Stimulated activated CD8-positive, alpha-beta memory T cell treated with anti-CD3 and anti-CD28 coated beads, Interleukin-2, amount 100 ng/mL, for 48 hours (primary cell): ENCODE data around the gene STEAP3.

Experiments used
- DNase-seq, 2 donors: peaks; one replicate each; pipeline ENCODE4 v3.0.0-alpha.2; 2020; ENCODE audit warnings: low read depth in 2 of 2

STEAP3 gene, protein sequence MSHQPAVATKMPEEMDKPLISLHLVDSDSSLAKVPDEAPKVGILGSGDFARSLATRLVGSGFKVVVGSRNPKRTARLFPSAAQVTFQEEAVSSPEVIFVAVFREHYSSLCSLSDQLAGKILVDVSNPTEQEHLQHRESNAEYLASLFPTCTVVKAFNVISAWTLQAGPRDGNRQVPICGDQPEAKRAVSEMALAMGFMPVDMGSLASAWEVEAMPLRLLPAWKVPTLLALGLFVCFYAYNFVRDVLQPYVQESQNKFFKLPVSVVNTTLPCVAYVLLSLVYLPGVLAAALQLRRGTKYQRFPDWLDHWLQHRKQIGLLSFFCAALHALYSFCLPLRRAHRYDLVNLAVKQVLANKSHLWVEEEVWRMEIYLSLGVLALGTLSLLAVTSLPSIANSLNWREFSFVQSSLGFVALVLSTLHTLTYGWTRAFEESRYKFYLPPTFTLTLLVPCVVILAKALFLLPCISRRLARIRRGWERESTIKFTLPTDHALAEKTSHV

DNA sequence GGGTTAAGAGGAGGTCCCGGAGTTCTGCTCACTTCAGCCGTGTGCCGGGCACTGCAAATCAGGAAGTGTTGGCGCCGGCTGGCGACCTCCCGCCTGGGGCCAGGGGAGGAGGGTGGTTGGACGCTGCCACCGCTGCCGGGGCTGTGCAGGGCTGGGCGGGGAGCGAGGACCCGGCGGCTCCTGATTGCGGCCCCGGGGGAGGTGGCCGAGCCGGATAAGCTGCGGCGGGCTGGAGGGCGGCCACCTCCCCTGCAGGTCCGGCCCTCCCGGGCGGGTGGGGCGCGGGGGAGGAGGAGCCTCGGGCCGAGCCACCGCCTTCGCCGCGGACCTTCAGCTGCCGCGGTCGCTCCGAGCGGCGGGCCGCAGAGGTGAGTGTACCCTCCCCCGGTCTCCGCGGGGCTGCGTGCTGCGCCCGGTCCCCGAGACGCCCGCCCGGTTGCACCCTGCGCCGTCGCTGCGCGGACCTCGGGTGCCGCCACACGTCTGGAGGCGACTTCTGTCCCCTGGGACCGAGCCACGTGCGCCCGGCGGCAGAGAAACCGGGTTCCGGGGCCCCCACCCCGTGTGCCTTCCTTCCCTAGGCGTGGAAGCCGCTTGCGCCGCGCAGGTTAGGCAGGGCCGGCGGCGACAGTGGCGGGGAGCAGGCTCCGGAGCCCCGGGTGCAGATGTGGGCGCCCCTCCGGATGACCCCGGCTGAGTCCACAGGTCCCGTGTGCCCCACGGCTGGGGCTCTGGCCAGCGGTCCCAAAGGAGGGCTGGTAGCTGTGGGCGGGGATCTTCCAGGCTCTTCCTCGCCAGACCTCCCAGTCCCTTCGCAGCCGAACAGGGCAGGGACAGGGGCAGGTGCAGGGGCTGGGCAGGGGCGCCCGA is at the start of gene STEAP3:
STEAP3 (plus strand) TSS at position 314 of the 870 bp plus-strand sequence. CDS start 7,179 bp downstream, outside the sequence.
- peak in 1 of 2 donors; percentile 4 for DNase-seq

DNA sequence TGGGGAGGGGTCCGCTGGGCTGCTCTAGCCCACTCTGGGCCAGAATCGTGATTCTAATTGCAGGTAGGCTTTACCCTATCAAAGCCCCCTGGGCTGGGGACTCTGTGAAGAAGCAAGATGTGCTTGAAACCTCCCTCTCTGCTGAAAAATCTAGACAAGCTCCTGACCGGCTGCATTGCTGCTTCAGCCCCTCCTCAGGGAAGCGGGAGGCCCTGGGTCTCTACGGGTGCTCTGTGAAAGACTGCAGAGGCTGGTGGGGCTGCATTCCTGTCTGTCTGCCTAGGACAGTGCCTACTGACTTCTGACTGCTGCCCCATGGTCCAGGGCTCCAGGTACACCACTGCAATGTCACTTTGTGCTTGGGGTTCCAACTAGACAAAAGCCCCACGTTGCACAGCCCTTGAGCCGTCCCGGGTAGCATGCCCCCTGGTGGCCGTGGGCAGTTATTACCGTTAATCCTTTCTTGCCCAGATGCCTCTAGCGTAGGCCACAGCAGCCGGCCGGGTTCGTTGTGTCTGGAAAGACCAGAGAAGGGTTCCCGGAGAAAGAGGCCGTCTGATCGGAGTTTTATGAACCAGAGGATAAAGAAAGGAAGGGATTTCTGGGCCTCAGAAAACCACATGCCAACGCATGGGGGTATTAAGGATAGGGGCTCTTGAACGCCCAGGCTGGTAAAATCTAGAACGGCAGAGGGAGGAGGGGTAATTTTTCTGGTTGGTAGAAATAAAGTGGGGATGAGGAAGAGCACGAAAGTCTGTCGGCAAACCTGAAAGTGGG is 49.2 kb upstream of the STEAP3 start:
- DNase-seq: peak; percentile 35 to 39

DNA sequence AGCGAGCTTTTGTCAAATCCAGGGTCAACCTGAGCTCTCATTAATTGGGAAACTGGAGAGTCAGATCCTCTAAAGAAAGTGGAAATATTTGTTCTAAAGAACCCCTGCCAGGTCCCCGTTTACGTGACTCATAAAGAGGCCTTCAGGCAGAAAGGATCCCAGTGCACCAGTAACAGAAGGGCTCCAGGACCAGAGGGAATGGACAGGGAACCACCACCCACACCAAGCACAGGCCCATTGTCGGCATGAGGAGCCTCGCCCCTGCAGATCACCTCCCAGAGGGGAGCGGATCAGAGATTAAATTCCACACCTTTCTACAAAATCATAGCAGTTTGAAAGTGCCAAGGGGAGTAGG is 48.7 kb upstream of the STEAP3 start:
- no peak for DNase-seq

DNA sequence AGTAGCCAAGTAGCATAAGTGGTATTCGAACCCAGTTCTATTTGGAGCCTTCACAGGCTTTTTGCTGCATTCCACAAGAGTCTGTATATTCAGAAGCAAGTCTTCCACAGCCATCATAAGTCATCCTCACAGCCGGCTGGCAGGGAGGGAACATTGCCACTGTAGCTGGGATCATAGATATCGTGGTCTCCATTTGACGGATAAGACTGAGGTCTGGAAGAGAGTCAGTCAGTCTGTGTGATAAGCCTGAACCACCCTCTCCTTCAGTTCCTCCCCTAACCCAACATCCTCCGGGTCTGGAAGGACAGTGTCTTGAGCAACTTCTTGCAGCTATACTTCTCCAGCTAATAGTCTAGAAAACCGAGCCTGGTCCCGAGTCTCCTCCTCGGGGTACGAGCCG is 48.1 kb upstream of the STEAP3 start:
- no peak for DNase-seq

DNA sequence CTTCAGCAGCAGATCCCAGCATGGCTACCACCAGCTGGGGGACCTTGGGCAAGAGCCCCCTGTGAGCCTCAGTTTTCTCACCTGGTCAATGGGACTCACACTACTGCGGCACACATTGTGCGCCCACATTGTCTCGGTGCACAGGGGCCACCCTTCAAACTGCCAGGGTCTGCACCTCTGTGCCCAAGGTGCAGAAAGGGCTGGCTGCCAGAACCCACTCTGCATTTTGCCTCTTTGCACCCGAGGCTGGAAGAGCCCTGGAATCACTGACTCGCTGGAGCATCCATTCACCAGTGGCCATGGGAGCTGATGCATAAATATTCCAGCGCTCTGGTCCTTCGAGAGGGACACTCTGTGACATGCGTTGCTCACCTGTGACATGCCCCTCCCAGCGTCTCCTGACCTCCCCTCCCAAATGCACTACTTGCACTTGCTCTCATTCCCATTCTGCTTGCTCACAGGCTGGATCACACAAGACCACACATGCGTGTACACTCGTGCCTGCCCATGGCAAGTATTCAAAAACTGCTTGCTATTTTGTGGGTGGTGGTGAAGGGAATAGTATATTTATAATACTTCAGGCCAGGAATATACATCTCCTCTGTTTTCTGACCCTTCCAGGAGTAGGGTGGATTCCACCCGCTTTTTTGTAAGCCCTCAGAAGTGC is 46.3 kb upstream of the STEAP3 start:
- DNase-seq: no peak

DNA sequence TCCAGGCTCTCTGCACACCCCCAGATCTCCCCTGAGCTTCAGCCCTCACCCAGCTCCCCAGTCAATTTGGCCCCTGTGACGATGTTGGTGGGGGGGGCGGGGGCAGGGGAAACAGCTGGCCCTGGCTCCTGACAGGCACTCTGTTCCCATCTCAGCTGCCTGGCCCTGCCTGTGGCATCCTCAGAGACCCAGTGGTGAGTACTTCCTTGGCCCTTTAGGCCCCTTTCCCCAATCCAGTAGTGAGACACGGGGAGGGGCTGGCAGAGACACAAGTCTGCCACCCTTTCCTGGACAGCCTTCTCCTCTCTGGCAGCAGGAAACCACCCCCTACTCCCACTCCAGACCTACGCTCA is 45.8 kb upstream of the STEAP3 start:
- DNase-seq: no peak

DNA sequence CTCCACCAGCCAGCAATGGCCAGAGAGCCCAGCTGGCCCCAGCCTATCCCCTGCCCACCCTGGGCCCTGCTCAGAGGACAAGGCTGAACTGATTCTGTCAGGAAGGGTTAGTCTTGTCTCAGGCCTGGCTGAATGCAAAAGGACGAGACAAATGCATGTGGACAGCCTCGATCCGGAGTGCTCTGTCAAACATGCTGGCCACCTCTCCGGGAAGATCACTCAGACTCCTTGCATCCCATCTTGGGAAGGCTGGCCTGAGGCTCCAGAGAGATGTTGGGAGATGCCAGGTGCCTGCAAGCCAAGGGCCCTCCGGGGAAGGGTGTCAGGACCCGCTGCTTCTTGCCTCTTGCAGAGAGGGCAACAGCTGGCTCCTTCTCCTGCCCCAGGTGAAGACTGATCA is 44.9 kb upstream of the STEAP3 start:
- no peak for DNase-seq

DNA sequence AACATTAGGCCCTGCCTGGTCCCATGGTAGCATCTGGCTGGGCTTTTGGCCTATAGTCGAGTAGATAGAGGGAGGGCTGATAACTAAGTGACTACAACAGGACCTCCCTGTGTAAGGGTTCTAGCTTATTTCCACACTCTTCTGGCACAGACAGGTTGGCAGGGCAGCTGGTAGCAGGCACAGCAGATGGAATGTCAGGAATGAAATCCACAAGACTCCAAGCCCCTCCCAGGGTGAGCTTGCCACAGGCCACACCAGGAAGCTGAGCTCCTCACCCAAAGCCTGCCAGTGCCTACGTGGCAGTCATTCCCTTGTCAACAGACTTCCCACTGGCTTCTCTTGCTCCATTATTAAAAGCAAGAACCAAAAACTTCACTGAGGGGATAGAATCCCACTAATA is 44.4 kb upstream of the STEAP3 start:
- DNase-seq: no peak

DNA sequence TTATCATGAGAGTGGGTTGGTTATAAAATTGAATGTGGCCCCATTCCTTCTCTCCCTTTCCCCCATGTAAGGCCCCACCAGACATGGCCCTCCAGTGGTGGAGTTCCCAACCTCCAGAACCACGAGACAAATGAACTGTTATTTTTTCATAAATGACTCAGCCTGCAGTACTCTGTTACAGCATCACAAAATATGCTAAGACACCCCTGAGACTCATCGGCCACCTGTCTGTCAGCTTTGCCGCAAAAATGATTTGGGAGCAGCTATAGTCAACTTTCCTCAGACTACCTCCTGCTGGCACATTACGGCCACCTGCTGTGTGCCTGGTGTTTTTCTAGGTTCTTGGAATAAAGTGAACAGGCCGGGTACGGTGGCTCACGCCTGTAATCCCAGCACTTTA is 43.6 kb upstream of the STEAP3 start:
- no peak for DNase-seq

DNA sequence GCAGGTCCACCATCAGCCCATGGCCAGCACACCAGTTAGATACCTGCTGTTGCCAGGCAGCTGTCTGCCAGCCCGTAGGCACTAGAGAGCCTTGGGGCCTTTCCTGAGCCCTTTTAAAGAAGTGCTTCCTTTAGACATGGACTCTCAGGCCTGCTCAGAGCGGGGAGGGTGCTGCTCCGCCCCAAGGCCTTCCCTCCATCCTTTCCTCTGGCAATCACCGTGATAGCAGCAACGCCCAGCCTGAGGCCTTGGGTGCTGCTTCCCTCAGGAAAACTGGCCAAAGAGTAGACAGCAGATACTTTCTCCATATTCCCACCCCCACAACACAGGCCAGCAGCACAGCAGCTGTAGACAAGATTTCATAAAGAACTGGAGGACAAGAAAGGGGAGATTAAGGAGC is 42.7 kb upstream of the STEAP3 start:
- DNase-seq: no peak

DNA sequence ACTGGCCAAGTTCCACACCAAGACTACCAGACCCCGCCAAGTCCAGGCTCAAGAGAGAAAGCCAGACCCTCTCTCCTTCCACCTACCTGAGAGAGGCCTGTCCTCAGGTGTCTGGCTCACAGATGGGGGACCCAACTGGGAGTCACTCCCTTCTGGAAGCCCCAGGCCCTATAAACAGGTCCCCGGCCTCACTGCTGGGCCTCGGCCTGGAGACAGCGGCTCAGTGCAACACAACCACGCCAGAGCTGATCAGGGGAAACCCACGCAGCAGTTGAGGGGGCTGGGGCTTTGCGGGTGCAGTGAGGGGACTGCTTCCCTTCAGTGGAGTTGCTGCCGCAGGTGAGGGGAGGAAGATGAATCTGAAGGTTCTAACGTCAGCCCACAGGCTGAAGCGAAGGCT is 42.2 kb upstream of the STEAP3 start:
- no peak for DNase-seq

DNA sequence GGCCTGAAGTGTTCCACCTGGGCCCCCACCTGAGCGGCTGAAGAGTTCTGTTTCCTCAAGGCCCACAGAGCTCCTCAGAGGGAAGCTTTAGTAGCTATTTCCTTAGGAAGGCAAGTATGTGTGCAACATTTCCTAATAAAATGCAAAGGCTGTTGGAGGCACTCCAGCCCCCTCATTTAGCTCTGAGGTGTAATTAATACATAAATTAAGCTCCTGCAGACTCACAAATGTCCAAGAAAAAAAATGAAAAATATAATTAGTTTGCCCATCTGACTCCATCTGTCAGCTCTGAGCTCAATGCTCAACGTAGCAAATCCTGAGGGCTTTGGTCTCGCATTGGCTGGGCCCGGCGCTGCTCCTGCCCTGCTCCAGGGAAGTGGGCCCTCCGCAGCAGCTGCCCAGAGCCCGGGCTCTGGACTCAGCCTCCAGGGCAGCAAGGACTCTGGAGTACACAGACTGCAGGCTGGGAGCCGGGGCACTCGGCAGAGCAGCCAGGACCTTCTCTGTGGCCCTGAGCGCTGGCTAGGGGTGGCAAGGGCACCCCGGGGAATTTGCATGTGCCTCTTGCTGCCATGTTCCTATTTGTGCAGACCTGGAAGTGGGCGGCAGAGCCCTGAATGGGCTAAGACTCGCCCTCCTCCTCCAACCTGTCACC is 41.7 kb upstream of the STEAP3 start:
- no peak for DNase-seq

DNA sequence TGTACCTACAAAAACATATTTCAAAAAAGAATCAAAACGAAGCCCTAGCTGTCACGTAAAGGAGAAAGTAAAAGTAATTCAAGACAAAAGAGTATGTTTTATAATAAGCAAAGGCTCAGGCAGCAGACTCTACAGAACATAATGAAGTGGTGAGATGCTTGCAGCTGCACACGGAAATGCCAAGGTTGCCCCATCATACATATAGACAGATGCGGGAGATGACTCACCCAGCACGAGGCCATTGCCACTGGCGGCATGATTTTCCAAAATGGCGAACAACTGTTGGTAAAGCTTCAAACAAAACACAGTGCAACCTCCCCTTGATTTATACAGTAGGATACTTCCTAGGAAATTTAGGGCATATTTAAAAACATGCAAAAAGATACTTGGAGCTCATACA is 39.1 kb upstream of the STEAP3 start:
- DNase-seq: no peak

DNA sequence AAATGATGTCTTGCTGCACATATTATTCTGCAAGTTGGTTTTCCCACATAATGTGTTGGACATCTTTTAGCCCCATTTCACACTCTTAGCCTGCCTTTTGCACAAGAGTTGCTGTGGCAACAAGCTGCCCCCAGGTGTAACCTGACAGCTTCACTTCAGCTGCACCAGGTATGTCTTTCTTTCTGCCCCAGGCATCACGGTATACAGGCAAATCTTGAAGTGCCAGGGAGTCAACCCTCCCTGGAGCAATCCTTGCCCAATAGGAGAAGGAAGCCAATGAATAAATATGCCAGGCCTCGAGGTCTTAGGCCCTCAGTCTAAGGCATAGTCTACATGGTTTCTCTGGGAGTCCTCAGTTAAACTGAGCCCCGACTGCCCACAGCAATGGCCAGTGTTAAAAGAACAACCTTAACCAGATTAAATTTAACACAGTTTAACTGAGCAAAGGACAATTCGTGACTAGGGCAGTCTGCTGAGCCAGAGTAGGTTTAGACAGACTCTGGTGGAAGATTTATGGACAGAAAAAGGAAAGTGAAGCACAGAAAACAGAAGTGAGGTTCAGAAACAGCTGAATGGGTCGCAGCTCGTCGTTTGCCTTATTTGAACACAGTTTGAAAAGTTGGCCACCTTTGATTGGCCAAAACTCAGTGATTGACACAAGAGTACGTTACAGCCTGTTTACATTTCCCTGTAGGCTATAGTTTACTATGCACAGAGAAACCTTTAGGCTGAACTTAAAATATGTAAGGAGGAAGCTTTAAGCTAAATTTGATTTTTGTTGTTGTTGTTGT is 33.1 kb upstream of the STEAP3 start:
- no peak for DNase-seq

DNA sequence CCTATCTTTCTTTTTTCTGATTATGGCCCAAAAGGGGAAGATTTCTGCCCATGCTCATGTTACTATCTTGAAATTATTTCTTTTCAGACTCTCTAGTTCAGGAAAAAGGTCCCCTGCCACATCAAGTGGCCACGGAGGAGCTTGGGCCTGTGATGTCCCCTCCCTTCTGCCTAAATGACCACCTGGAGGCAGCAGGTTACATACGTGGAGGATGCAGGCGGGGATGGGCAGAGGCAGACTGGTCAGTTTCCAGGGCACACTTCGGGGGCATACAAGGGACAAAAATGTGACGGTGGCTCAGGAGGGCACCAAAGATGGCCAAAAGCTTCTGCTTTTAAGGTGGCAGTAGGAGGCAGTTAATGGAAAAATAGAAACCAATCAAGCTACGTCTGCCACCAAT is 30.7 kb upstream of the STEAP3 start:
- no peak for DNase-seq

DNA sequence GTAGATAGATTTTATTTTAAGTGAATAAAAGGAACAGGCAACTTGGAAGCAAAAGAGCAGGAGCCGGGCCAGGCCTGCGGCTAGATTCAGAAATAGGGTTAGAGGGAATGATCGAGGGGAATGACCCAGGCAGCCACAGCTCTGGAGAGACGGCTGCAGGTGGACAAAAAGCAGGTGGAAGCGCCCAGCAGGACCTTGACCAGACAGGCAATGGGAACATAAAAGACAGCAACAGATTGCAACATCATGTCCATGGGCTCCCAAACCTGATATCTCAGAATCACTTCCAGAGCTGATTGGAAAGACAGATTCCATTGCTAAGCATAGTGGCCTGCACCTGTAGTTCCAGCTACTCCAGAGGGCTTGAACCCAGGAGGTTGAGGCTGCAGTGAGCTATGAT is 28.6 kb upstream of the STEAP3 start:
- no peak for DNase-seq

DNA sequence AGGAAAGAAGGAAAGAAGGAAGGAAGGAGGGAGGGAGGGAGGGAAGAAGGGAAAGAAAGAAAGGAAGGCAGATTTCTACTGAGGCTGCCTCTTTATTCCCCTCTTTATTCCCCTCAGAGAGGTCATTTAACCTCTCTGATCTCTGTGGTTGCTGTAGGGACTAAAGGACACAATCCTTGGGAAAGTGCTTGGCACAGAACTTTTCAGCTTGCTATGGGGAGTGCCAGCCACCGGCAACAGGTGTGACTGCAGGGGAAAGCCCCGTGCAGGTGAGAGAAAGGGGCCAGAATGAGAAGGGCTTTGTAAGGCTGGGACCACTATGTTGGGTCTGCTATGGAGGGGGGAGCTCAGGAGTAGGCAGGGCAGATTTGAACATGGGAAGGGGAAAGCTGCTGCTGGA is 27.7 kb upstream of the STEAP3 start:
- no peak for DNase-seq

DNA sequence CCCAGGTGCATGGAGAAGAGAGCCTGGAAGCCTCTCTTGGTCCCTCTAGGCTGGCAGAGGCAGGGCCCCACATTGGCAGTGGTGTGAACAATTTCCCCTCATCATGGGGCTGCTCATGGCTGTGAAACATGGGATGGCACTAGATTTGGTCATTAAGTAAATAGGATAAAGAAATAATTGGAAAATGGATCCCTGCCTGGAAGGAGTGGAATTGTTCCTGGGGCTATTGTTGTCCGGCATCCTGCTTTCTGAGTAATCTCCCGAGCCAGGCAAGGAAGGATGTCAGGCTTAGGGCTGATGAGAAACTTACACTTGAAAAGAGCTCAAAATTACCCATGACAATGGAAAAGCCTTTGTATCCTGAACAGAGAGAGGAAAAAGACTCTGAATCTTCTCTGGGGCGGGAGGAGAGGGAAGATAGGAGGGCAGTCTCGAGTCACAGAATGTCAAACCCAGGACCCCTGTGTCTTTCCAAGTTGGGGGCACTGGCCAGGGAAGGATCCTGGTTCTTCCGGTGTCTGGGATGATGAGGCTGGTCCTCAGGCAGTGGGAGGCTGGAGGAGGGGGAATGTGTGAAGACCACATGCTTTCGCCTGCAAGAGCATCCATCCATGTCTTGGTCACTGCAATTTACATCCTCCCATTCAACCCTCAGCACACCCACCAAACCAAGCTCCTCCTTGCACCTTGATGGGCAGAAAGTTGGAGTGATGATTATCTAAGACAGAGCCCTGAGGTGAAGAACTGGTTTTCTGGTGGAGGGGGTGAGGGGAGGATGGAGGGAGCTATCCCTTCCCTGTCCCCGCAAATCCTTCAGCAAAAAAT is 27.1 kb upstream of the STEAP3 start:
- no peak for DNase-seq

DNA sequence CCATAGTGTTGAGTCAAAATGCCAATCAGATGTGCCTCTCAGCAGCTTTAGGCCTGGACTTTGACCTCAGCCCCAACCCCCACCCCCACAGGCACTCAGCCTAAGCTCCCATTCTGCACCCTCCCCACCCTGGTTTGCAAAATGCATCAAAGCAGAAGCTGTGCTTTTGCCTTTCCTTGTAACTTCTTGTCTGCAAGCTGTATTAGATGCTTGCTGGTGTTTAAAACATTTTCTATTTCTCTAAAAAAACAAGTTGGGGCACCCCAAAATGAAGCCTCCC is 26.6 kb upstream of the STEAP3 start:
- no peak for DNase-seq
